ENCODE measurements around the gene PPP1R2B. TPM values are rescaled to one million over a fixed set of nuclear protein-coding genes. Genes with fewer than 3 reads are reported as not detected.
"Not testable (repeated sequence)": the region's sequence is repeated elsewhere in the genome, so short reads cannot be mapped to it uniquely, and the experiment has no call there.

Gene PPP1R2B
- total RNA-seq, 1 donor from 2014 or later: 0.06 TPM

DNA sequence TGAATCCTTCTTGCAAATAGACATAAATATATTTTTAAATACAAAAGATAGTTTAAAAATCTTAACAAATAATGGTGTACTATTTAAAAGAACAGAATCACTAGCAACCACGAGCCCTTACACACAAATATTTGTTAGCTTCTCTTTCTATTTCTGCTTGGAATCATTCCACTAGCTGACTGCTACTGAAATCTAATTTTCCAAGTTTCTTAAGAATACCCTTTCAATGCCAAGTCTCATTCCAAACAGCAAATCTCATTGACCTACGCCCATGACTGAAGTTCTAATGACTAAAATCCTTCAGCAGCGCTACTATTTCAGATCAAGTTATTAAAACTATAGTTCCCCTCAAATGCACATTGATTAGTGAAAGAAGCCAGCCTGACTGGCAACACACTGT lies 13.2 kb upstream of the PPP1R2B start:
- TF ChIP-seq, protein P1, sequence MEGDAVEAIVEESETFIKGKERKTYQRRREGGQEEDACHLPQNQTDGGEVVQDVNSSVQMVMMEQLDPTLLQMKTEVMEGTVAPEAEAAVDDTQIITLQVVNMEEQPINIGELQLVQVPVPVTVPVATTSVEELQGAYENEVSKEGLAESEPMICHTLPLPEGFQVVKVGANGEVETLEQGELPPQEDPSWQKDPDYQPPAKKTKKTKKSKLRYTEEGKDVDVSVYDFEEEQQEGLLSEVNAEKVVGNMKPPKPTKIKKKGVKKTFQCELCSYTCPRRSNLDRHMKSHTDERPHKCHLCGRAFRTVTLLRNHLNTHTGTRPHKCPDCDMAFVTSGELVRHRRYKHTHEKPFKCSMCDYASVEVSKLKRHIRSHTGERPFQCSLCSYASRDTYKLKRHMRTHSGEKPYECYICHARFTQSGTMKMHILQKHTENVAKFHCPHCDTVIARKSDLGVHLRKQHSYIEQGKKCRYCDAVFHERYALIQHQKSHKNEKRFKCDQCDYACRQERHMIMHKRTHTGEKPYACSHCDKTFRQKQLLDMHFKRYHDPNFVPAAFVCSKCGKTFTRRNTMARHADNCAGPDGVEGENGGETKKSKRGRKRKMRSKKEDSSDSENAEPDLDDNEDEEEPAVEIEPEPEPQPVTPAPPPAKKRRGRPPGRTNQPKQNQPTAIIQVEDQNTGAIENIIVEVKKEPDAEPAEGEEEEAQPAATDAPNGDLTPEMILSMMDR (conservative IDR thresholded peaks at IDR 0.05; ENCODE audit: low read depth, low read length): no peak
- H3K4me3 ChIP-seq (ENCODE audit: low read depth, low read length): no peak overlapping the region
- no peak for DNase-seq (ENCODE audit: low read depth)

DNA sequence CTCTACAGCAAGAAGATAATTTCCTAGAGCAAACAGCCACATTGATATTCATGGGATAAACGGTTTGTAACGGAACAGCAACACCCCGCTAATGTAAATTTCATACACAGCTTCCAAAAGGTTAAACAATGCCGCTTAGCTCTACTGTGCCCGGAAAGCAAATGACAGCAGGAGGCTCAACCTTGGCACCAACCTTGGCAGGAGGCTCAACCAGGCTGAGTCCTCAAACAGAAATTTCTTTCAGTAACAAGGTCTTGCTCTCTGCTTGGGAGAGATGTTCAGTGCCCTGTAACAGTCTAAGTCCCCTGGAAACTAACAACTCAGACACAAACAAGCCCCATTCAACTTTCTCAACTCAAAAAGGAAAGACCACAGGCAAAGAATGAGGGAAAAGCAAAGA lies 11.1 kb upstream of the PPP1R2B start:
- DNase-seq (ENCODE audit: low read depth): no peak
- H3K4me3 ChIP-seq (ENCODE audit: low read depth, low read length): no peak overlapping the region
- TF ChIP-seq, protein P1 (conservative IDR thresholded peaks at IDR 0.05; ENCODE audit: low read depth, low read length): no peak

DNA sequence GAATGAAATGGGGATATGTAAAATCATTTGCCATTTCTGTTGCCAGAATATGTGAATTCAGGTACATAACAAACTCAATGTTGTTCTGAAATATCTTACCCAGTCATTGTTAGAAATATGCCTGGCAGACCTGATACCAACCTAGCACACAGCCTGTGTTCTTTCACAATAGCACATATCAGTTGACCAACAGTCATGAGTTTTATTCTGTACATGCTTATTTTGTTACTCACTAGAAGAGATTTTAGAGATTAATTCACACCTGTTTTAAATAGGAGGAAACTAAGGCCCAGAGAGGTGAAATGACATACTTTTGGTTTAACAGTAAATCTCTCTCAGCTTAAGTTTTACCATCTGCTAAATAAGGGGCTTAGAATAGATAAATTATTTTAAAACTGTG lies 8.4 kb upstream of the PPP1R2B start:
- H3K4me3 ChIP-seq (ENCODE audit: low read depth, low read length): no peak overlapping the region
- no peak for DNase-seq (ENCODE audit: low read depth)
- TF ChIP-seq, protein P1 (conservative IDR thresholded peaks at IDR 0.05; ENCODE audit: low read depth, low read length): no peak

DNA sequence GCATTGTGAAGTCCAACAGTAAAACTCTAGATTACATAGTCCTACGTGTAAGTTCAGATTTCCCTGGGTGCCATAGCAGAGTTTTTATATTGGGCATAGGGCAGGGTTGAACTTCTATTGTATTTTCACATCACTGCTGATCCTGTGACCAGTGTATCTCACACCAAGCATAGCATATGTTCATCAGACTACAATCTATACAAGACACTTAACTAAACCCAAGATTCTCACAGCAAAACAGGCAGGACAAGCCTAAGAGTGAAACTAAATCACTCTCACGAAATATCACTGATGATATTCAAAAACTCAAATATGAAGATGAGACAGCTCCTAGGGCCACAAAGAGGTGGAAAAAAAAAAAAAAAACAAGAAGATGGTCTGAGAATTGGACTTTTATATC lies 3.2 kb upstream of the PPP1R2B start:
- H3K4me3 ChIP-seq (ENCODE audit: low read depth, low read length): no peak overlapping the region
- DNase-seq (ENCODE audit: low read depth): no peak
- TF ChIP-seq, protein P1 (conservative IDR thresholded peaks at IDR 0.05; ENCODE audit: low read depth, low read length): no peak

DNA sequence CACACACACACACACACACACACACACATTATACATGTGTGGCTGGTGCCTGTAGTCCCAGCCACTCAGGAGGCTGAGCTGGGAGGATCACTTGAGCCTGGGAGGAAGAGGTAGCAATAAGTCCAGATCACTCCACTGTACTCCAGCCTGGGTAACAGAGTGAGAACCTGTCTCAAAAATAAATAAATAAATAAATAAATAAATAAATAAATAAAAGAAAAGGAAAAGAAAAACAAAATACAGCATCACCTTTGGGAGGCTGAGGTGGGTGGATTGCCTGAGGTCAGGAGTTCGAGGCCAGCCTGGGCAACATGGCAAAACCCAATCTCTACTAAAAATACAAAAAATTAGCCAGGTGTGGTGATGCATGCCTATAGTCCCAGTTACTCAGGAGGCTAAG lies 1.6 kb upstream of the PPP1R2B start:
- DNase-seq (ENCODE audit: low read depth); H3K4me3 ChIP-seq (ENCODE audit: low read depth, low read length): not testable (repeated sequence)

DNA sequence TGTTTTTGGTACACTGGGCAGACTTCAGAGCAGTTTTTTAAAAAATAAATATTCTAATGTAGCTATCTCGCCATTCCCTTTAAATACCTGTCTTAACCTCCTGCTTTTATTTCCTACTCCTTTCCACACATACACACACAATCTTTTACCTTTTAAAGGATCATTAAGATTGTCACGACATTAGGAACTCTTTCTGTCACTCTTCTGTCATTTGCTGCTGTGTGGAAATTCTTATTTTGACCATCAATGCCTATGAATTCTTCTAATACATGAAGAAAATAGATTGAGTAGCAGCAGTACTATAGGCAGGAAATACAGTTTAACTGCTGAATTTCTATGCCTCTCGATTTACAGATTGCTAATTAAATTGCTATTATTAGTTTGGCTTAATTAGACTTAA lies 1.8 kb downstream of the PPP1R2B start:
- no peak overlapping the region for H3K4me3 ChIP-seq (ENCODE audit: low read depth, low read length)
- TF ChIP-seq, protein P1 (conservative IDR thresholded peaks at IDR 0.05; ENCODE audit: low read depth, low read length): no peak
- DNase-seq (ENCODE audit: low read depth): no peak

DNA sequence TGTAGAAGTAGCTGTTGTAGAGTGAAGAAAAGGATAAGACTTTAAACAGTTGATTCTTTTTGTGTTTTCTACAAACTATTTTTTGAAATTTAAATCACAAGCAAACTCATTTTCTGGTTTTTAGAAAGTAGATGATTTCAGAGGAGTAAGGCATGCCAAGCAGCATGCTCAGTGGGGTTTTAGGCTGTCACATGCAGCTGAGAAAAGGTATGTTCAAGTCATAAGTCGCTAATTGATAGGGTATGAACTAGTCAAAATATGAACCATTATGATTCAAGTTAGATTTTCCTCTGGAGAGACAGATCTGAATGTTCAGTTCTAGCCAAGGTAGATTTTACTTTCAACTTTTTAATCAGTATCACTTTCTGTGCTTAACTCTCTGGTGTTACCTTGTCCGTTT lies 3.0 kb downstream of the PPP1R2B start:
- not testable (repeated sequence) for H3K4me3 ChIP-seq (ENCODE audit: low read depth, low read length); DNase-seq (ENCODE audit: low read depth)

DNA sequence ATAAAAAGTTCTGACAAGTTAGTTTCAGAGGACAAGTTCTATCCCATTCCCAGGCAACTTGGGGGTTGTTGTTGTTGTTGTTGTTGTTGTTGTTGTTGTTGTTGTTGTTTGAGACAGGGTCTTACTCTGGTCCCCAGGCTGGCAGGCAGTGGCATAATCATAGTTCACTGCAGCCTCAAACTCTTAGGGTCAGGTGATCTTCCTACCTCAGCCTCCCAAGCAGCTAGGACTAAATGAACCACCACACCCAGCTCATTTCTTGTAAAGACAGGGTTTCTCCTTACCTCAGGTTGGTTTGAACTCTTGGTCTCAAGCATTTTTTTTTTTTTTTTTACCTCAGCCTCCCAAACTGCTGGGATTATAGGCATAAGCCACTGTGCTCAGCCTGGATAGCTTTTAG lies 15.3 kb downstream of the PPP1R2B start:
- TF ChIP-seq, protein P1 (conservative IDR thresholded peaks at IDR 0.05; ENCODE audit: low read depth, low read length): no peak
- no peak for DNase-seq (ENCODE audit: low read depth)

More for the DNA sequence above, 15.3 kb downstream of the PPP1R2B start:
- H3K4me3 ChIP-seq (ENCODE audit: low read depth, low read length): no peak overlapping the region

Data from epithelial cell of proximal tubule (primary cell).